22Rv1 (cell line): Measurements from ENCODE around the gene FGF1.

Source experiments
- ZFX ChIP-seq: fragments of 450-650 bp; IDR thresholded peaks from 2 replicates; pipeline ENCODE4 v1.6.1; 2017; ENCODE audit warnings: antibody characterized with exemption, borderline replicate concordance
- TF ChIP-seq, protein P1 (sequence below): fragments of 450-650 bp; IDR thresholded peaks from 2 replicates; pipeline ENCODE4 v1.5.1; 2017; ENCODE audit warnings: mild to moderate bottlenecking

- TF ChIP-seq, protein P1, sequence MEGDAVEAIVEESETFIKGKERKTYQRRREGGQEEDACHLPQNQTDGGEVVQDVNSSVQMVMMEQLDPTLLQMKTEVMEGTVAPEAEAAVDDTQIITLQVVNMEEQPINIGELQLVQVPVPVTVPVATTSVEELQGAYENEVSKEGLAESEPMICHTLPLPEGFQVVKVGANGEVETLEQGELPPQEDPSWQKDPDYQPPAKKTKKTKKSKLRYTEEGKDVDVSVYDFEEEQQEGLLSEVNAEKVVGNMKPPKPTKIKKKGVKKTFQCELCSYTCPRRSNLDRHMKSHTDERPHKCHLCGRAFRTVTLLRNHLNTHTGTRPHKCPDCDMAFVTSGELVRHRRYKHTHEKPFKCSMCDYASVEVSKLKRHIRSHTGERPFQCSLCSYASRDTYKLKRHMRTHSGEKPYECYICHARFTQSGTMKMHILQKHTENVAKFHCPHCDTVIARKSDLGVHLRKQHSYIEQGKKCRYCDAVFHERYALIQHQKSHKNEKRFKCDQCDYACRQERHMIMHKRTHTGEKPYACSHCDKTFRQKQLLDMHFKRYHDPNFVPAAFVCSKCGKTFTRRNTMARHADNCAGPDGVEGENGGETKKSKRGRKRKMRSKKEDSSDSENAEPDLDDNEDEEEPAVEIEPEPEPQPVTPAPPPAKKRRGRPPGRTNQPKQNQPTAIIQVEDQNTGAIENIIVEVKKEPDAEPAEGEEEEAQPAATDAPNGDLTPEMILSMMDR, result no peak
- TF ChIP-seq ZFX, result no peak
Measured at GRCh38 chr5:142670804-142671203, 15.1 kb downstream of the FGF1 start.
